IMR-90 (cell line): Measurements from ENCODE around the gene BFSP1. TPM values are rescaled to one million over a fixed set of nuclear protein-coding genes. Genes with fewer than 3 reads are reported as not detected.

Experiments
- ATAC-seq: fragments of 200-7000 bp; cut with Tn5 transposase; 2 replicates; pipeline ENCODE4 v1.9.1; 2020; ENCODE audit warnings: low read depth, mild to moderate bottlenecking, moderate library complexity
- BruUV-seq: library from RNA; stranded (reverse); fragments of 400-500 nt; replicated peaks from 2 replicates; lab custom pipeline; 2021; lab: Mats Ljungman, UMichigan
- CTCF ChIA-PET: fragments of 300-600 bp; formaldehyde crosslinking; extraction: SDS; loops from one replicate; lab custom pipeline; 2021; ENCODE audit warnings: antibody characterized with exemption; lab: Yijun Ruan, JAX
- POLR2A ChIA-PET: fragments of 300-600 bp; sonication (Branson Sonifier 250); formaldehyde crosslinking; loops from one replicate; lab custom pipeline; 2022; ENCODE audit warnings: antibody characterized with exemption; ENCODE audit not compliant: unreplicated experiment; lab: Charles Lee
- DNase-seq: peaks from one replicate; pipeline ENCODE4 v3.0.0; 2013
- H2AFZ ChIP-seq: replicated peaks from 2 replicates; pipeline ENCODE3; 2013; ENCODE audit warnings: low read length, mild to moderate bottlenecking; ENCODE audit not compliant: poor library complexity
- H2AK5ac ChIP-seq: 2 replicates; pipeline ENCODE4 v1.6.1; 2013; ENCODE audit warnings: low read depth, low read length, inconsistent platforms
- H2AK9ac ChIP-seq: replicated peaks from 2 replicates; pipeline ENCODE3; 2013; ENCODE audit warnings: mild to moderate bottlenecking, low read depth, low read length, moderate library complexity; ENCODE audit not compliant: poor library complexity
- H2BK120ac ChIP-seq: 2 replicates; pipeline ENCODE4 v1.6.1; 2013; ENCODE audit warnings: low read depth, low read length, inconsistent platforms
- H2BK15ac ChIP-seq: 3 replicates; pipeline ENCODE4 v1.6.1; 2013; ENCODE audit warnings: low read depth, low read length, inconsistent platforms
- H2BK20ac ChIP-seq: 2 replicates; pipeline ENCODE4 v1.6.1; 2013; ENCODE audit warnings: low read depth, mild to moderate bottlenecking, inconsistent platforms, low read length, moderate library complexity
- H2BK5ac ChIP-seq: 2 replicates; pipeline ENCODE4 v1.6.1; 2013; ENCODE audit warnings: mild to moderate bottlenecking, low read depth, low read length, inconsistent platforms; ENCODE audit not compliant: poor library complexity, severe bottlenecking
- H3K14ac ChIP-seq: replicated peaks from 2 replicates; pipeline ENCODE4 v1.6.1; 2013; ENCODE audit warnings: low read depth, low read length, inconsistent platforms
- H3K18ac ChIP-seq: 2 replicates; pipeline ENCODE4 v1.6.1; 2013; ENCODE audit warnings: low read depth, low read length, control low read depth
- H3K23ac ChIP-seq: 2 replicates; pipeline ENCODE4 v1.6.1; 2013; ENCODE audit warnings: low read depth, low read length, inconsistent platforms
- H3K27ac ChIP-seq: 2 replicates; pipeline ENCODE4 v1.5.1; 2013; ENCODE audit warnings: mild to moderate bottlenecking, control low read depth, low read length; ENCODE audit not compliant: insufficient read depth
- H3K27me3 ChIP-seq: 2 replicates; pipeline ENCODE4 v1.6.1; 2013; ENCODE audit warnings: low read length; ENCODE audit not compliant: control insufficient read depth, insufficient read depth
- H3K36me3 ChIP-seq: 2 replicates; pipeline ENCODE4 v1.6.1; 2013; ENCODE audit warnings: low read length, mixed read lengths; ENCODE audit not compliant: control insufficient read depth, insufficient read depth
- H3K4ac ChIP-seq: 2 replicates; pipeline ENCODE4 v1.6.1; 2013; ENCODE audit warnings: low read depth, low read length, inconsistent platforms
- H3K4me1 ChIP-seq: 2 replicates; pipeline ENCODE4 v1.6.1; 2013; ENCODE audit warnings: low read length, mixed read lengths; ENCODE audit not compliant: control insufficient read depth, insufficient read depth
- H3K4me2 ChIP-seq: 2 replicates; pipeline ENCODE4 v1.6.1; 2013; ENCODE audit warnings: low read depth, mild to moderate bottlenecking, control low read depth, low read length, moderate library complexity
- H3K4me3 ChIP-seq: 2 replicates; pipeline ENCODE4 v1.5.1; 2013; ENCODE audit warnings: low read depth, mild to moderate bottlenecking, control low read depth, low read length, moderate library complexity; ENCODE audit not compliant: insufficient read depth
- H3K56ac ChIP-seq: 2 replicates; pipeline ENCODE4 v1.6.1; 2013; ENCODE audit warnings: low read length, inconsistent platforms; ENCODE audit not compliant: insufficient read depth; ENCODE audit errors: extremely low read depth
- H3K79me1 ChIP-seq, 2 experiments: 2 replicates each; pipeline ENCODE4 v1.6.1; 2013; ENCODE audit warnings: low read length in 2 of 2, inconsistent platforms in 1 of 2, low read depth in 1 of 2
- H3K9ac ChIP-seq: 2 replicates; pipeline ENCODE4 v1.6.1; 2013; ENCODE audit warnings: low read depth, low read length, control low read depth
- H3K9me1 ChIP-seq: 2 replicates; pipeline ENCODE4 v1.6.1; 2013; ENCODE audit warnings: low read length, inconsistent platforms; ENCODE audit not compliant: insufficient read depth
- H3K9me3 ChIP-seq: 2 replicates; pipeline ENCODE4 v1.6.1; 2013; ENCODE audit warnings: low read length; ENCODE audit not compliant: control insufficient read depth, insufficient read depth
- H4K20me1 ChIP-seq: 2 replicates; pipeline ENCODE4 v1.6.1; 2013; ENCODE audit warnings: low read length, inconsistent platforms; ENCODE audit not compliant: insufficient read depth
- H4K5ac ChIP-seq: 2 replicates; pipeline ENCODE4 v1.6.1; 2013; ENCODE audit warnings: mild to moderate bottlenecking, low read depth, low read length, control low read depth
- H4K8ac ChIP-seq, 2 experiments: 2 replicates each; pipeline ENCODE4 v1.6.1; 2013; ENCODE audit warnings: low read depth in 2 of 2, low read length in 2 of 2, control low read depth in 1 of 2, inconsistent platforms in 1 of 2
- H4K91ac ChIP-seq: 2 replicates; pipeline ENCODE4 v1.6.1; 2013; ENCODE audit warnings: low read depth, low read length, inconsistent platforms; ENCODE audit not compliant: insufficient read depth
- CEBPB ChIP-seq: IDR thresholded peaks from 2 replicates; pipeline ENCODE4 v1.6.1; 2012; ENCODE audit warnings: low read depth, low read length, improper control_type of control experiment
- FOS ChIP-seq: fragments of 150-350 bp; IDR thresholded peaks from 2 replicates; pipeline ENCODE4 v1.6.1; 2016; ENCODE audit warnings: low read depth, low read length
- NFE2L2 ChIP-seq: fragments of 150-350 bp; IDR thresholded peaks from 2 replicates; pipeline ENCODE4 v1.6.1; 2016; ENCODE audit warnings: low read depth, mild to moderate bottlenecking, low read length
- WGBS, 2 experiments: methylation state at CpG; one replicate each; pipeline versions ENCODE4 v1.1.5 to v1.1.7; 2013; ENCODE audit warnings: missing lambda C conversion rate in 2 of 2; ENCODE audit not compliant: insufficient read length in 1 of 2; ENCODE audit errors: extremely low coverage in 2 of 2; 5-methylcytosine and 5-hydroxymethylcytosine counted together
- dilution Hi-C: fragments of 300-500 bp; cut with HindIII; formaldehyde crosslinking; loops from one replicate; pipeline ENCODE4 v1.14.3; 2018; ENCODE audit warnings: low sequenced_read_pairs; ENCODE audit not compliant: unreplicated experiment
- in situ Hi-C: fragments of 300-500 bp; cut with MboI; formaldehyde crosslinking; loops from 3 replicates; pipeline ENCODE4 v1.14.3; 2019; ENCODE audit warnings: low sequenced_read_pairs, inconsistent platforms, mixed read lengths
- intact Hi-C: fragments of 100-400 bp; cut with micrococcal nuclease; formaldehyde crosslinking; loops from 2 replicates; pipeline ENCODE4 v1.10.0; 2022
- polyA plus RNA-seq, 3 experiments: library from polyadenylated mRNA; depleted of rRNA; stranded (reverse); fragments of >200 nt; gene quantifications; 2 replicates each; pipeline ENCODE4 v1.2.3, GENCODE V29; 2012; ENCODE audit warnings: low replicate concordance in 1 of 3
- total RNA-seq: library from RNA; depleted of rRNA; stranded (reverse); fragments of >200 nt; gene quantifications from 2 replicates; pipeline ENCODE4 v1.2.3, GENCODE V29; 2012

The BFSP1 gene
- total and polyA plus RNA-seq, 2 of the 4 experiments (the other 2 are of a cell fraction) = 1.1 to 2.0 TPM

DNA sequence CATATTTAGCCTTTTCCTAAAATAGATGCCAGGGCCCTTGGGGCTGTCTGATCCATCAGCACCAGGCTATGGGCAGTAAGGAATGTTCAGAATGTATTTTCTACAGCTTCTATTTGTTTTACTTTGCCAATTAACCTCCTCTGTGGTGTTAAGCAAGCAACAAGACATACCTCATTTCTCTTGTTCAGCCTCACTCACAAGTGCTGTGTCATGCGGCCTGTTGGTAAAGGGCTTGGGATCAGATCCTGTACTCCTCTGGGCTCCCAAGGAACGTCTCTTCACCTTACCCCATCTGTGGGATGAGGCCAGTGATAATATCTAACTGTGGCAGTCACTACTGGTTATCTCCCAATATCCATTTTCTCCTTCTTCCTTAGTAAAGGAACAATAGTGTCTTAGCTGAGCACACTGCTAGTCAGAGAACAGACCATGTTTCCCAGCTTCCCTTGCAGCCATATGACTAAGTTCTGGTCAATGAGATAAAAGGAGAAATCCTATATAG, 31.7 kb upstream of the BFSP1 start:
- dilution Hi-C loops (no loop called here), in situ Hi-C loops (no loop called here), intact Hi-C loops (no loop called here)
- Histone ChIP-seq H4K5ac (peak overlapping the region; percentile 62; the same call in 1 of the 2 replicates), H3K27me3 (no peaks in the 10 kb centered on the region), H3K27ac (peak overlapping the region; percentile 58), H3K56ac (no peak overlapping the region), H3K36me3 (no peaks in the 10 kb centered on the region), H2AK9ac (no peak overlapping the region), H3K4me1 (peaks cover 9% of the 10 kb centered on the region), H2BK20ac (peak overlapping the region; percentile 60; the same call in 1 of the 2 replicates), H3K4me3 (no peak overlapping the region), H2BK120ac (peak overlapping the region; percentile 87), H3K9me1 (peaks cover 11% of the 10 kb centered on the region), H4K20me1 (peaks cover 8% of the 10 kb centered on the region; the same call in 1 of the 2 replicates), H2AK5ac (peak overlapping the region; percentile 6; the same call in 1 of the 2 replicates), H3K4ac (peak overlapping the region; percentile 68), H2BK5ac (peak overlapping the region; percentile 83), H3K23ac (peak overlapping the region; percentile 37; the same call in 1 of the 2 replicates), H3K18ac (peak overlapping the region; percentile 58; the same call in 1 of the 2 replicates), H4K91ac (peak overlapping the region; percentile 61), H4K8ac (peak overlapping the region; percentile 0 to 83; a peak in 2 of 4 replicates), H3K4me2 (no peak overlapping the region), H2BK15ac (peak overlapping the region; percentile 17; the same call in 1 of the 3 replicates), H3K14ac (peak overlapping the region; percentile 28; the same call in 1 of the 2 replicates), H3K9ac (no peak overlapping the region), H3K79me1 (peaks cover under 1 to 21% of the 10 kb centered on the region in 2 experiments; a peak in 3 of 4 replicates), H2AFZ (peak overlapping the region; percentile 29), H3K9me3 (no peaks in the 10 kb centered on the region)
- CTCF ChIA-PET = no interaction called here
- BruUV-seq = no TSS peak
- peak; percentile 47 for TF ChIP-seq CEBPB
- TF ChIP-seq FOS = no peak
- TF ChIP-seq NFE2L2 = peak; percentile 87
- POLR2A ChIA-PET = no interaction called here
- WGBS, 2 experiments = no CpG with 5 or more reads among the region's 2 CpGs
- DNase-seq (peak; percentile 62), ATAC-seq (peak; percentile 58)
